Gastrocnemius medialis (tissue), 4 donors: ENCODE measurements around the gene C2CD3.
A peak's percentile ranks its signal among the peaks of the same experiment; 100 is the strongest.

Experiments used
- CTCF ChIP-seq, 5 experiments: fragments of 450-650 bp in 3 of 5; fragments of 200-600 bp in 2 of 5; sonication (generic) in 2 of 5; IDR thresholded peaks in 4 of 5; conservative IDR thresholded peaks in 1 of 5; 1 replicate in 4 of 5; 2 replicates in 1 of 5; pipeline ENCODE4 v1.5.1; 2016 to 2019; ENCODE audit warnings: antibody characterized with exemption in 5 of 5, mild to moderate bottlenecking in 3 of 5, moderate library complexity in 3 of 5
- POLR2A ChIP-seq, 2 donors: fragments of 450-650 bp; IDR thresholded peaks; one replicate each; pipeline ENCODE4 v1.6.1; 2017; ENCODE audit warnings: antibody characterized with exemption in 2 of 2, mild to moderate bottlenecking in 2 of 2, moderate library complexity in 2 of 2

GRCh38 chr11:74070723-74071492 is 99.9 kb downstream of the C2CD3 start:
- TF ChIP-seq CTCF (IDR thresholded peaks at IDR 0.05 in 4 of 5, conservative IDR thresholded peaks at IDR 0.05 in 1 of 5) (no peak), POLR2A (IDR thresholded peaks at IDR 0.05) (peak; percentile 44 to 90)
